GM12874 (cell line): Measurements from ENCODE around the gene ZNF662.

Experiments used
- TF ChIP-seq, protein P1 (sequence below): IDR thresholded peaks from 2 replicates; pipeline ENCODE4 v1.5.1; 2011; ENCODE audit warnings: low read depth, mild to moderate bottlenecking, control low read depth, low read length, moderate library complexity; ENCODE audit not compliant: insufficient read depth

Gene ZNF662

DNA sequence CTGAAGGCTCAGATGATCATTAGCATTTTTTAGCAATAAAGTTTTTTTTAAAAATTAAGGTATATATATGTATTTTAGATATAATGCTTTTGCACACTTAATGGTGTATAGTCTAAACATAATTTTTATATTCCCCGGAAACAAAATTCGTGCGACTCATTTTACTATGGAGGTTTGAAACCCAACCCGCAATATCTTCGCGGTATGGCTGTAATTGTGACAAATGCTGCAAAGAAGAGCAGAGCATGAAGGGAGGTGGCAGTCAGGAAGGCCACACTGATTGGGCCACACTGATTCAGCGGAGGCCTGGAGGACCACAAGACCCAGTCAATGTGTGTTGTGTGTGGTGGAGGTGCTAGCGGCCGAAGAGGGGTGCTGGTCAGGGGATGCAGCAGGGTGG lies 25.8 kb upstream of the ZNF662 start:
- TF ChIP-seq, protein P1, sequence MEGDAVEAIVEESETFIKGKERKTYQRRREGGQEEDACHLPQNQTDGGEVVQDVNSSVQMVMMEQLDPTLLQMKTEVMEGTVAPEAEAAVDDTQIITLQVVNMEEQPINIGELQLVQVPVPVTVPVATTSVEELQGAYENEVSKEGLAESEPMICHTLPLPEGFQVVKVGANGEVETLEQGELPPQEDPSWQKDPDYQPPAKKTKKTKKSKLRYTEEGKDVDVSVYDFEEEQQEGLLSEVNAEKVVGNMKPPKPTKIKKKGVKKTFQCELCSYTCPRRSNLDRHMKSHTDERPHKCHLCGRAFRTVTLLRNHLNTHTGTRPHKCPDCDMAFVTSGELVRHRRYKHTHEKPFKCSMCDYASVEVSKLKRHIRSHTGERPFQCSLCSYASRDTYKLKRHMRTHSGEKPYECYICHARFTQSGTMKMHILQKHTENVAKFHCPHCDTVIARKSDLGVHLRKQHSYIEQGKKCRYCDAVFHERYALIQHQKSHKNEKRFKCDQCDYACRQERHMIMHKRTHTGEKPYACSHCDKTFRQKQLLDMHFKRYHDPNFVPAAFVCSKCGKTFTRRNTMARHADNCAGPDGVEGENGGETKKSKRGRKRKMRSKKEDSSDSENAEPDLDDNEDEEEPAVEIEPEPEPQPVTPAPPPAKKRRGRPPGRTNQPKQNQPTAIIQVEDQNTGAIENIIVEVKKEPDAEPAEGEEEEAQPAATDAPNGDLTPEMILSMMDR = no peak

DNA sequence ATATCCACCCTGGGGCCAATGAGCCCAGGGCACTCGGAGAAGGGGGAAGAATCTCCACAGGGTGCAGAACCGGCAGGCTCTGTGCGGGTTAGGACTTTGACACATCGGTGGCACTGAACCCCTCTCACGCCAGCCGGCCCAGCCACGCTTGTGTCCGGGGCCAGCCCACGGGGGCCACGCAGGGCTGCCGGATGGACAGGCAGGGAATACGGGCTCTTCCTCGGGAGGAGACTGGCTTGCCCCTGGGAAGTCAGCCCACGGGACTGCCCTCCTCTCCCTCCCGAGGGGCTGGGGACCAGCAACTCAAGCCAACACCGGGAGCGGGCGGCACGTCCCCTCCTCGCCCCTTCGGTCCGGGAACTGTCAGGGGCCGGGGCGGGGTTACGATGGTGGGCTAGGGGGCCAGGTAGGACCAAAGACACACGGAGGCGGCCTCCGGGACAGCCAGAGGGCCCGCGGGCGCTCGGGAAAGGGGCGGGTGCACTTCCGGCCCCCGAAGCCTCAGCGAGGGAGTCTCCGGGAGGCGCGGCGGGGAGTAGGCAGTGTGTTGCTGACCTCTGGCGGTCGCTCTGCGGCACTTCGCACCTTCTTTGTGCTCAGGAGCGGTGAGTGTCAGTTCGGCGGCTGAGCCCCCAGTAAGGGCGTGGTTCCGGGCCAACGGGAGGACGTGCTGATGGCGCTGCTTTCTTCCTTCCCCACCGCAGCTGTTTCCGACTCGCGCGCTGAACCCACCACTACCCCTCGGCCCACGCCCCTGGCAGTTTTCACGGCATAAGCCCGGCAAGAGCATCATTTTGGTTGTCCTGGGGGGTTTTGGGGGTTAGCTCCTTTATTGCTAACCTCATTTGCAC lies 25.1 kb upstream of the ZNF662 start:
- TF ChIP-seq, protein P1 = peak; percentile 96

DNA sequence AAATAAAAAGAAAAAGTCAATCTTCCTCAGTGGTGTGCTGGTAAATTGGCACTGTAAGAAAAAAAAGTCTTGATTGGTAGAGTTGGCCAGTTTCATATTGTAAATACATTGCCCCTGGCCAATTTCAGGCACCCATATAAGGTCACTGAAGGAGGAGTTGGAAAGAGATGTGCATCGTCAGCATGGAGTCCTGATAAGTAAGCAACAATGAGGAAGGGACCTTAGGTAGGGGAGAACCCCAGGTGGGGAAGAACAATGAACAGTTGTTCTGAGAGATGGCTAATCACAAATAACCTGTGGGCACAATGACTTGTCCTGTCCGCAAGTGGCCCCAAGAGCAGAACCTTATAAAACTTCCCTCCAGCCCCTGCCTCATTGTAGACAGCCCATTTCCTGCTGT lies 21.6 kb upstream of the ZNF662 start:
- TF ChIP-seq, protein P1 = no peak

DNA sequence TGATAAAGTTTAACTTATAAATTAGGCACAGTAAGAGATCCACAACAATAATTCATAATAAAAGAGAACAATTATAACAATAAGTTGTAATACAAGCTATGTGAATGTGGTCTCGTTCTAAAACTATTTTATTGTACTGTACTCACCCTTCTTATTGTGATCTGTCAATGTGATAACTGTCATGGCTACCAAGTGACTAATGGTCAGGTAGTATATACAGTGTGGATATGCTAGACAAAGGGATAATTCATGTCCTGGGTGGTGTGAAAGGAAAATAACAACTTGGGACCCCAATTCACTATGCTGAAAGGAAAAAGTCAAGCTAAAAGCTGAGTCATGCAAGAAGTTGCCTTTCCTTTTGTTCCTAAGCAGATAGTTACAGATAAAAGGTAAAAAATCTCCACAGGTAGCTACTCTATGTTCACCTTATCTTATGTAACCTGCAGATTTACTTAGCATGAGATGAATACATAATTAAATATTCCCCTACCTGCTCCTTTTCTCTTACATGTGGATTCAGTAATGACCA lies 19.6 kb upstream of the ZNF662 start:
- TF ChIP-seq, protein P1 = no peak

DNA sequence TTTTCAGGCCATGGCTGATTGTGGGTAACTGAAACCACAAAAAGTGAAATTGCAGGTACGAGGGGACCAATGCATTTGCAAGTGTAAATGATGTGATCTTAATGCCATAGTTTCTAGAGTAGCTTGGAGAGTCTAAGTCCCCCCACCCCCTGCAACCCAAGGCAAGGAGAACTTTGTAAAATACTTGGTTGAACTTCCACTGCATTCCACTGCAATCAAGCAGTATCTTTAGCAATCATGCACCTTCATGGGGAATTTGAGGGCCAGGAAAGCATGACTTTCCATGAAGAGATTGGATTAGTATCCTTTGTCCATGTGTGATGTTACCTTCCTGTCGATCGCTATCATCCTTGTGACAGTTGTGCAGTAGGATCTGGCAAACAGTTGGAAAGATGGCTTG lies 18.9 kb upstream of the ZNF662 start:
- TF ChIP-seq, protein P1 = no peak

DNA sequence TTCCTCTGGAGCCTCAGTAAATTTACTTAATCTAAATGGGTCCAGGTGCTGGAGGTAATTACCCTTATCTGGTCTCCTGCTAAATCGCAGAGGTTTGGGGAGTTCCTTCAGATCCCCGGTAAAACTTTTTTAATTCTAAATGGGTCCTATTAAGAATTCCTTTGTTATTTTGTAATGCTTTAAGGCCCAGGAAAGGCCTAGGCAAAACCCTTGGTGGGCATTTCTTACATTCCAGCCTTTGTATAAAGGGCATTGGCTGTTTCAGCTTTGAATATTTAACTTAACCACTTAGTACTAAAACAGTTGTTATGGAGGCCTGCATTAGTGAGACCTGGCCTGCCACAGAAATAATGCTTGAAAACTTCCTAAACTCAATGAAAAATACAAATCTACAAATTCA lies 14.9 kb upstream of the ZNF662 start:
- TF ChIP-seq, protein P1 = no peak

DNA sequence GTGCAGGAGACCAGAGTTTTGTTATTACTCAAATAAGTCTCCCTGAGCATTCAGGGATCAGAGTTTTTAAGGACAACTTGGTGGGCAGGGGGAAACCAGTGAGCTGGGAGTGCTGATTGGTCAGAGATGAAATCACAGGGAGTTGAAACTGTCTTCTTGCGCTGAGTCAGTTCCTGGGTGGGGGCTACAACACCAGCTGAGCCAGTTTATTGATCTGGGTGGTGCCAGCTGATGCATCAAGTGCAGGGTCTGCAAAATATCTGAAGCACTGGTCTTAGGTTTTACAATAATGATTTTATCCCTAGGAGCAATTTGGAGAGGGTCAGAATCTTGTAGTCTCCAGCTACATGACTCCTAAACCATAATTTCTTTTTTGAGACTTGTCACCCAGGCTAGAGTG lies 13.8 kb upstream of the ZNF662 start:
- TF ChIP-seq, protein P1 = no peak
